CD8-positive, alpha-beta memory T cell (primary cell): Measurements from ENCODE around the gene PLS3. TPM values are rescaled to one million over a fixed set of nuclear protein-coding genes. Genes with fewer than 3 reads are reported as not detected.

Experiments used
- CTCF ChIA-PET: fragments of 350-600 bp; sonication (Branson Sonifier 250); formaldehyde crosslinking; loops from one replicate; lab custom pipeline; 2021; ENCODE audit warnings: antibody characterized with exemption; lab: Charles Lee
- POLR2A ChIA-PET: fragments of 350-600 bp; sonication (Branson Sonifier 250); formaldehyde crosslinking; loops from one replicate; lab custom pipeline; 2021; ENCODE audit warnings: antibody characterized with exemption; lab: Charles Lee
- DNase-seq, 5 donors: peaks; one replicate each; pipeline versions ENCODE4 v3.0.0 to v3.0.0-alpha.2; 2020 to 2022; ENCODE audit warnings: mixed read lengths in 1 of 5
- H3K27ac ChIP-seq: one replicate; pipeline ENCODE4 v1.7.0; 2013; ENCODE audit warnings: low read depth, mild to moderate bottlenecking, low read length, moderate library complexity
- H3K27me3 ChIP-seq: 2 replicates; pipeline ENCODE4 v1.7.0; 2013; ENCODE audit warnings: low read length, mild to moderate bottlenecking; ENCODE audit not compliant: insufficient read depth, poor library complexity, severe bottlenecking
- H3K36me3 ChIP-seq: 2 replicates; pipeline ENCODE4 v1.7.0; 2013; ENCODE audit warnings: mild to moderate bottlenecking, low read length, moderate library complexity; ENCODE audit not compliant: insufficient read depth
- H3K4me1 ChIP-seq: 2 replicates; pipeline ENCODE4 v1.7.0; 2013; ENCODE audit warnings: mild to moderate bottlenecking, low read length, moderate library complexity; ENCODE audit not compliant: insufficient read depth
- H3K4me3 ChIP-seq: 2 replicates; pipeline ENCODE4 v1.7.0; 2013; ENCODE audit warnings: mild to moderate bottlenecking, low read length
- H3K9me3 ChIP-seq: 2 replicates; pipeline ENCODE4 v1.7.0; 2013; ENCODE audit warnings: mild to moderate bottlenecking, low read length
- H3K27ac Mint-ChIP-seq, 8 donors: one replicate each; pipeline ENCODE4 v1.8.0; 2020 to 2021; ENCODE audit warnings: mixed read lengths in 8 of 8, mild to moderate bottlenecking in 6 of 8, inconsistent platforms in 3 of 8, moderate library complexity in 3 of 8
- H3K27me3 Mint-ChIP-seq, 2 donors: one replicate each; pipeline ENCODE4 v1.8.0; 2020 to 2021; ENCODE audit warnings: mixed read lengths in 2 of 2, mild to moderate bottlenecking in 1 of 2, moderate library complexity in 1 of 2
- H3K36me3 Mint-ChIP-seq, 3 donors: one replicate each; pipeline ENCODE4 v1.8.0; 2020 to 2021; ENCODE audit warnings: mixed read lengths in 3 of 3, inconsistent platforms in 1 of 3, mild to moderate bottlenecking in 1 of 3
- H3K4me1 Mint-ChIP-seq, 3 donors: one replicate each; pipeline ENCODE4 v1.8.0; 2020 to 2021; ENCODE audit warnings: mixed read lengths in 3 of 3, inconsistent platforms in 1 of 3, mild to moderate bottlenecking in 1 of 3
- H3K4me3 Mint-ChIP-seq, 7 donors: one replicate each; pipeline ENCODE4 v1.8.0; 2020 to 2021; ENCODE audit warnings: mixed read lengths in 7 of 7, mild to moderate bottlenecking in 6 of 7, moderate library complexity in 4 of 7, inconsistent platforms in 2 of 7
- H3K9me3 Mint-ChIP-seq, 5 donors: one replicate each; pipeline ENCODE4 v1.8.0; 2020 to 2022; ENCODE audit warnings: mixed read lengths in 5 of 5, mild to moderate bottlenecking in 3 of 5, moderate library complexity in 2 of 5, inconsistent platforms in 1 of 5
- polyA plus RNA-seq: library from polyadenylated mRNA; unstranded; fragments of 300-500 nt; fragmentation: Illumina TruSeq; gene quantifications from one replicate; pipeline ENCODE4 v1.2.3, GENCODE V29; 2021
- total RNA-seq, 2 experiments: library from RNA; stranded (reverse); gene quantifications; one replicate each; pipeline ENCODE4 v1.2.3, GENCODE V29; 2021

Gene PLS3
- total and polyA plus RNA-seq, 3 experiments from 2014 or later = 0.51 to 0.66 TPM; not detected in 1

DNA sequence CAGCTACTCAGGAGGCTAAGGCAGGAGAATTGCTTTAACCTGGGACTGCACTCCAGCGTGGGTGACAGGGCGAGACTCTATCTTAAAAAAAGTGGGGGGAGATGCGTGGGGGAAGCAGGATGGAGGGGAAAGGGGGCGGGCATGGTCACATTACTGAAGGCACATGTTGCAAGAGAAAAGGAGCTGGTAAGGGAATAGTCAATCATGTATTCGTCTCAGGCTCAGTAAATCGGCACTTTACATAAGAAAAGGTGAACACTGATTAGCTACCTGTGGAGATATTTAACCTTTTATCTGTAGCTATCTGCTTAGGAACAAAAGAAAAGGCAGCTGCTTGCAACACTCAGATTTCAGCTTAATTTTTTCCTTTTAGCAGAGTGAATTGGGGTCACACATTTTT, 132.5 kb downstream of the PLS3 start:
- H3K27me3 ChIP-seq = no peaks in the 10 kb centered on the region
- no peak overlapping the region for H3K4me3 Mint-ChIP-seq

DNA sequence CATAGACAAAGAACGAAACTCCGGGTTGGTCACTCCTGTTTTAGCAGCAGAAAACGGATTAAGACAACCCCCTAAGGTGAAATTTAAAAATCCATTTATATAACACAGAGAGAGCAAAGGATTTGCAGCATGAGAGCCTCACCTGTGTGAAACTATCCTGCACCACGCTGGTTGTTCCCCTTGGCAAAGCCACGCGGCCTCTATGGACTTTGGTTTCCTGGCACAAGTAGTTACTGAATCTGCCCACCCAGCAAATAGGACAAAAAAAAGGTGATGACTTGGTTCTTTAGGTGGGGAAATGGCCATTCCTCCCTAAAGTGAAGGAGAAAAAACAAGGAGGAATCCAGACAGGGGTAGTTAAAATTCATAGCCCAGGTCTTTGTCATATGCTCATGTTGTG, 133.1 kb downstream of the PLS3 start:
- Histone ChIP-seq H3K27me3 (no peaks in the 10 kb centered on the region), H3K4me3 (no peak overlapping the region), H3K4me1 (no peaks in the 10 kb centered on the region), H3K9me3 (no peaks in the 10 kb centered on the region), H3K36me3 (no peaks in the 10 kb centered on the region), H3K27ac (no peak overlapping the region)
- no peak for DNase-seq
- ChIA-PET POLR2A (no interaction called here), CTCF (no interaction called here)
- Mint-ChIP-seq H3K4me1 (no peaks in the 10 kb centered on the region), H3K9me3 (peaks cover 0 to 2% (median 0%) of the 10 kb centered on the region in 5 donors), H3K27ac (no peak overlapping the region), H3K36me3 (no peaks in the 10 kb centered on the region), H3K4me3 (no peak overlapping the region), H3K27me3 (peaks cover 0 to 14% of the 10 kb centered on the region in 2 donors)

More for the DNA sequence above, 132.5 kb downstream of the PLS3 start:
- Histone ChIP-seq H3K9me3 (no peaks in the 10 kb centered on the region), H3K36me3 (no peaks in the 10 kb centered on the region), H3K4me1 (no peaks in the 10 kb centered on the region), H3K4me3 (no peak overlapping the region), H3K27ac (no peak overlapping the region)
- H3K27me3 Mint-ChIP-seq = peaks cover 0 to 14% of the 10 kb centered on the region in 2 donors
- ChIA-PET POLR2A (no interaction called here), CTCF (no interaction called here)
- peaks cover 0 to 2% (median 0%) of the 10 kb centered on the region in 5 donors for H3K9me3 Mint-ChIP-seq
- DNase-seq = no peak
- H3K4me1 Mint-ChIP-seq = no peaks in the 10 kb centered on the region
- no peaks in the 10 kb centered on the region for H3K36me3 Mint-ChIP-seq
- H3K27ac Mint-ChIP-seq = no peak overlapping the region

DNA sequence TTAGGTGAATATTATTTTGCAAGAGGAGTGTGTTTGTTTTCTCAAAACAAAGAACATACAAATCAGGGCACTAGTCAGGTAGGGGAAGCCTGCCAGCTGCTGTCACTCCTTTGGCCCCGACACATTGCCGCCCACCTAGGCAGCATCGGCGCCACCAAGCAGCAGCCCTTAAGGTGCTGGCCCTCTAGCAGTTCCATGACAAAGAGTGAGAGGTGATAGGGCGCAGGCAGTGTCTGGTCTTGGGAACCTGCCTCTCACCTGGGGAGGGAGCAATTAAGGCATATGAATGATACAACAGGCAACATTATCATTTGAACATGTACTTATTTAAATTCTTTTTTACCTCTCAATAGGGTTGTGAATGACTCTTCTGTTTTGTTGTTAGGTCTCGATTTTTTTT, 135.1 kb downstream of the PLS3 start:
- no peaks in the 10 kb centered on the region for H3K36me3 ChIP-seq
- no peak for DNase-seq
- CTCF ChIA-PET = no interaction called here
- POLR2A ChIA-PET = no interaction called here
- Mint-ChIP-seq H3K36me3 (no peaks in the 10 kb centered on the region), H3K27me3 (peaks cover 0 to 13% of the 10 kb centered on the region in 2 donors), H3K4me3 (no peak overlapping the region), H3K27ac (no peak overlapping the region), H3K9me3 (peaks cover 0 to 2% (median 0%) of the 10 kb centered on the region in 5 donors), H3K4me1 (no peaks in the 10 kb centered on the region)
- H3K27me3 ChIP-seq = no peaks in the 10 kb centered on the region
- H3K9me3 ChIP-seq = no peaks in the 10 kb centered on the region
- no peak overlapping the region for H3K4me3 ChIP-seq
- no peaks in the 10 kb centered on the region for H3K4me1 ChIP-seq
- H3K27ac ChIP-seq = no peak overlapping the region

DNA sequence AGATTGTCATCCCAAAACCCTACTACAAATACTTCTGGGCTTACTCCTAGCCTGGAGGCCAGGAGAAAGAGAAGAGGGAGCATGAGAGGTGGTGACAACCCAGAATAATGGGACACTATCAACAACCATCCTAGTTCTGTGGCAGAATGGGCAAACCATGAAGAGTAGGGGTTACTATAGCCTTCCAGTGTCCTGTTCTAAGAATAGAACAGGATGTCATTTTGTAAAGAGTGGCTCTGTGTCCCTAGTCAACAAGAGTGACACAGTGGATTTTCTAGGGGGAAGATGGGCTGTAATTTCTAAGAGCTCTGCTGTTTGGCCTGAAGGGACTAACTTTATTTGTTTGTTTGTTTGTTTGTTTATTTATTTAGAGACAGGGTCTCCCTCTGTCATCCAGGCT, 136.0 kb downstream of the PLS3 start:
- Histone ChIP-seq H3K36me3 (no peaks in the 10 kb centered on the region), H3K27me3 (no peaks in the 10 kb centered on the region), H3K9me3 (no peaks in the 10 kb centered on the region), H3K27ac (no peak overlapping the region), H3K4me1 (no peaks in the 10 kb centered on the region), H3K4me3 (no peak overlapping the region)
- peaks cover 0 to 2% (median 0%) of the 10 kb centered on the region in 5 donors for H3K9me3 Mint-ChIP-seq
- ChIA-PET POLR2A (no interaction called here), CTCF (no interaction called here)
- no peak overlapping the region for H3K4me3 Mint-ChIP-seq
- H3K27me3 Mint-ChIP-seq = peaks cover 0 to 13% of the 10 kb centered on the region in 2 donors
- H3K4me1 Mint-ChIP-seq = no peaks in the 10 kb centered on the region
- H3K27ac Mint-ChIP-seq = no peak overlapping the region
- DNase-seq = no peak
- no peaks in the 10 kb centered on the region for H3K36me3 Mint-ChIP-seq

DNA sequence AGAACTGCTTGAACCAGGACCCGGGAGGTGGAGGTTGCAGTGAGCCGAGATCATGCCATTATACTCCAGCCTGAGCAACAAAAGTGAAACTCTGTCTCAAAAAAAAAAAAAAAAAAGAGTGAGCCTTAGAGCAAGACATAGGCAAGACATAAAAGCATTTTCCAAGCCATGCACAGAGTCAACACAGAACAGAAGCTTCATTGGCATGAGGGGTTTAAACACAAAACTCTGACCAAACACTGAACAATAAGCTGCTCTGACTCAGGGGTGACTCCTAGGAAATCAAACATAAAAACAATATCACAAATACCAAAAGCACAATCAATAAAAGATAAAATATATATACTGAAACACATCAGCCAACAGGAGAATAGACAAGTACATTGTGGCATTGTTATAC, 136.8 kb downstream of the PLS3 start:
- Mint-ChIP-seq H3K36me3 (no peaks in the 10 kb centered on the region), H3K27ac (peak overlapping the region in 1 of 8 donors; percentile 9), H3K4me1 (no peaks in the 10 kb centered on the region), H3K9me3 (peaks cover 0 to 2% (median 0%) of the 10 kb centered on the region in 5 donors), H3K27me3 (peaks cover 0 to 13% of the 10 kb centered on the region in 2 donors), H3K4me3 (no peak overlapping the region)
- H3K4me1 ChIP-seq = no peaks in the 10 kb centered on the region
- no peak overlapping the region for H3K27ac ChIP-seq
- POLR2A ChIA-PET = no interaction called here
- DNase-seq = no peak
- no peaks in the 10 kb centered on the region for H3K36me3 ChIP-seq
- CTCF ChIA-PET = no interaction called here
- H3K9me3 ChIP-seq = no peaks in the 10 kb centered on the region
- H3K4me3 ChIP-seq = no peak overlapping the region
- H3K27me3 ChIP-seq = no peaks in the 10 kb centered on the region
